HG03025 (cell line): ENCODE measurements around the gene DNAH12.
A peak's percentile ranks its signal among the peaks of the same experiment; 100 is the strongest.
"Not testable (repeated sequence)": the region's sequence is repeated elsewhere in the genome, so short reads cannot be mapped to it uniquely, and the experiment has no call there.

Experiments
- ATAC-seq: cut with Tn5 transposase; IDR thresholded peaks from one replicate; pipeline ENCODE4 v1.9.1; 2021; ENCODE audit warnings: mild to moderate bottlenecking, moderate library complexity; ENCODE audit not compliant: unreplicated experiment, low FRiP score

Gene DNAH12

GRCh38 chr3:57423335-57423734, 120.8 kb downstream of the DNAH12 start:
- no peak for ATAC-seq

DNA sequence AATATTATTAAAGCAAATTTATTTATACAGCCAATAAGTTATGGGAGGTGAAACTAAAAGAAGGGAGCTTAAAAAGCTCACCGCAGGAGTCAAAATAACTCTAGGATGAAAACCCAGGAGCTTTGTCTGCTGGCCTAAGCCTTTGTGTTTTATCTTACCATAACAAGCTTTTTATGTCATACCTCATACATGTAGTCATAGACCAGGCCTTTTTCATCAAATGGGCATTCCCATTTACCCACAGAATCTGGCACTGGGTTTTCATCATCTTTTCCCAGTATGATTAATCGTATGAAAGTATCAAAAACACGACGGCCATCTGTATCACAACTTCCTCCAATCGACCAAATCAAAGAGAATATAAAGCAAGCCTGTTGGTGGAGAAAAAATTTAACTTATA, 122.8 kb downstream of the DNAH12 start:
- no peak for ATAC-seq

DNA sequence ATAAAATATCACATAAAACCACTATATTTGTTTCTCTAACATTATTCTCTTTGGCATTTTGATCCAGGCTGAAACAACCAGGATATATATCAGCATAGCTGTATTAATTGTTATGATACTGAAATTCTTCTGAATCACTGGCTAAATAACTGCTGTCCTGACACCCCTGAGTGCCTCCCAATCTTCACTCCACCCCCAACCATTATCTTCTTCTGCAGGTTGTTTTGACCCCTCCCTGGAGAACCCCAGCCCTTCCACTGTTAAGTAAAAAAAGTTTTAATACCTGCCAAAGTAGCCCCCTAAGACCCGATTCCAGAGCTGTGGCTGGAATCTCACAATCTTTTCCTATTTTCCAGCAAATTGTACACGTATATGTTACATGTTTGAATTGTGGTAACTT, 124.1 kb downstream of the DNAH12 start:
- ATAC-seq = no peak

- no peak for ATAC-seq
Observed at GRCh38 chr3:57411715-57412114, 132.4 kb downstream of the DNAH12 start.

DNA sequence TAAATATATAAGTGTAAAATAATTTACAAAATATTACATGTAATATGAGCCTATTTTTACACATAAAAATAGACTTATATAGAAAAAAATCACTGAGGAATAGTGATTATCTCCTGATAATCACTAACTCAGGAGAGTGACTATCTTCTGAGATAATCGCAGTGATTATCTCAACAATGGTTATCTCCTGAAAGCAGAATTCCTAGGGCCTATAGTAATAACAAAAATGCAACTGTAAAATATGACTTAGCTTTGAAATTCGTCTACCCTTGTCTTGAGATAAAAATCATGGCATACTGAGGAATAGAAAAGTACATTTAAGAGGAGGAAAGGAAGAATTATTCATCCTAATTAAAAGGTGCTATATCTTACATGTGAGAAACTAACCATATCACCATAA, 134.7 kb downstream of the DNAH12 start:
- ATAC-seq = no peak

DNA sequence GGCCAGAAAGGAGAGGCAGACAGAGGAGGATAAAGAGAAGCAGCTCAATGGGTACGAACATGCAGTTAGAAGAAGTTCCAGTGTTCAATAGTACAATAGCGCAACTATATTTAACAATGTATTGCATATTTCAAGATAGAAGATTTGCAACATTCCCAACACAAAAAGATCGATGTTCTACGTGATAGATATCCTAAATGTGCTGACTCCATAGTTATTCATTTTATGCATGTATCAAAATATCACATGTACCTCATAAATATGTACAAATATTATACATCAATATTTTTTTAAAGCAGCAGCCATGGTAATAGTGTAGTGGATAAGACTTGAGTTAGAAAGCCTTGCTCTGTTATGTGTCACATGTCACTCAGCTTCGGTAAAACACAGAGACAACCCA, 141.5 kb downstream of the DNAH12 start:
- no peak for ATAC-seq

DNA sequence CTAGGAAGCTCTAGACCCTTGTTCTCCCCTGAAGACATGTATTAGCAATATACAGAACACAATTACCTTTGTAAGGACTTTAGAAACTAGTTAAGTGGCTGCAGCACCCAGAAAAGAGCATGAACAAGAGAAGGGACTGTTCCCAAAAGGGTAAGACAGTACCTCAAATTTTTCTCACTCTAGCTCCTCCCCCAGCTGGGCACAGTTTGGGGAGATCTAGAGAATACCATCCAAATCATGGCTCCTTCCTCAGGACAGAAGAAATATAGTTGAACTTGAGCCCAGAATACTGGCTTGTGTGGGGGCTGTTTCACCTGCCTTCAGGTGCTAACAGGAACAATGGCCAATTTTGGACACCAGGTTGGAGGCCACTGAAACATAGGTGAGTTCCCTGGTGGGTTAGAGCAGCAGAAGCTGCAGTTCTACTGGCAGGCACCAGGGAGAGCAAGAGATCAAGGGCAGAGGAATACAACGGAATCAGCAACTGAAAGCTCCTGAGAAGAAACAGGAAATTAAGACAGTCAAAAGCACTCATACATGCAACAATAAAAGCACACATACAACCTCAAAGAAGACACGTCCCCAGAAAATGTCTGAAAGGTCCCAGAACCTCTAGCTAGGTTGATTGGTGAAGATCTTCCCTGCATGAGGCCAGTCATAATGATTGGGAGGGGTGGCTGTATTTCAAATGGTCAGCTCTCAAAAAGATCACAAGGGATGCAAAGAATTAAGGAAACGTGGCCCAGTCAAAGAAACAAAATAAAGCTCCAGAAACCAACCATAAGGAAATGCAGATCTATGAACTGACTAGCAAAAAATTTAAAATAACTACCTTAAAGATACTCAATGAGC, 146.7 kb downstream of the DNAH12 start:
- ATAC-seq = peak; percentile 80

DNA sequence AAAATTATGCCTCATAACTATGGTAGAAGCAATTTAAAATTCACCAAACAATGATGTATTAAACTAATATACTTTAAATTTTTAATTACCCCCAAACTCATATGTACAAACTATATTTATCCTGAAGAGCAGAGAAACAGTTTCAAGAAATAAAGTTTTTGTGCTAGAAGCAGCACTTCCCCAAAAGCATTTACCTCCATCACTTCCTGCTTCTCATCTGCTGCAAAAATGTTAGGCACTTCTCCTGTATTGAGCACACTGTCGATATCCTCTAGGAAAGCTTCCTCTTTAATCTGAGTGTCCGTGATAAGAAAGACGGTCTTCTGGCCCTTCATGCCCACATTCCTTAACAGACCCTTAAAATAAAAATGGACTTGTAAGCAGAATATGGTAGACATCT, 150.2 kb downstream of the DNAH12 start:
- ATAC-seq = no peak

DNA sequence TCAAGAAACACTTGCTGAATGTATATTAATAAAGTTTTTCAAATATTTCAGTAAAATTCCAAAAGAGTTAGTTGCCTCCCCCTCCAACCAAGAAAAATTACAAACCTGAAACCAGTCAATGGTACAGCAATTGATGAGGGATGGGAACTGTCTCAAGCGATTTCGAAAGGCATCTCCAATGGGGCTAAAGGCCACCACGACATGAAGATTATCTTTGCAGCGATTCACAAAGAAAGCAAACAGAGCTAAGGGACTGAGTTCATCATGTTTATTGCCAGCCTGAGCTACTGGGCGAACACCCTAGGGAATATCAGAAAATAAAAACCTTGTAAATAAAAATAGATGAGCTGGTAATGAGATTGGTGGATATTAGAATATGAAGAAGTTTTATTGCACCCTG, 152.4 kb downstream of the DNAH12 start:
- ATAC-seq = no peak

DNA sequence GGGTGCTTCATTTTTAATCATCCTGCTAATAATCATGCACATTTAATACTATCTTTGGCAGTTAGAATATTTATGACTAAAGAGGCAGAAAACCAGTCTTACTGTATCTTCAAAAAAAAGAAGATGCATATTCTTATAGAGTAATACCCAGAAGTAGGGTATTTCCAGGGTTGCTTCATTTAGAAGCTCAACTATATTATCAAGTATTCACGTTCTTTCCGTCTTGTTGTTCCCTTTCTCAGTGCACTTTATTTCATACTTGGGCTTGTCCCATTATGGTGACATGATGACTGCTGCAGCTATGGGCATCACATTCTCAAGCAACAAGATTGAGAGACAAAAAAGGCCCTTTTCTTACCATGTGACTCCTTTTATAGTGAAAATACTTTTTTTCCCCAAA, 154.9 kb downstream of the DNAH12 start:
- no peak for ATAC-seq

GRCh38 chr3:57386307-57386706, 157.8 kb downstream of the DNAH12 start:
- no peak for ATAC-seq

GRCh38 chr3:57385498-57385897, 158.6 kb downstream of the DNAH12 start:
- ATAC-seq = no peak

GRCh38 chr3:57383838-57384237, 160.3 kb downstream of the DNAH12 start:
- ATAC-seq = no peak

- ATAC-seq = no peak
Observed at GRCh38 chr3:57383406-57383805, 160.7 kb downstream of the DNAH12 start.

- ATAC-seq = no peak
Observed at GRCh38 chr3:57382933-57383332, 161.2 kb downstream of the DNAH12 start.

- no peak for ATAC-seq
Observed at GRCh38 chr3:57370341-57370740, 173.8 kb downstream of the DNAH12 start.

DNA sequence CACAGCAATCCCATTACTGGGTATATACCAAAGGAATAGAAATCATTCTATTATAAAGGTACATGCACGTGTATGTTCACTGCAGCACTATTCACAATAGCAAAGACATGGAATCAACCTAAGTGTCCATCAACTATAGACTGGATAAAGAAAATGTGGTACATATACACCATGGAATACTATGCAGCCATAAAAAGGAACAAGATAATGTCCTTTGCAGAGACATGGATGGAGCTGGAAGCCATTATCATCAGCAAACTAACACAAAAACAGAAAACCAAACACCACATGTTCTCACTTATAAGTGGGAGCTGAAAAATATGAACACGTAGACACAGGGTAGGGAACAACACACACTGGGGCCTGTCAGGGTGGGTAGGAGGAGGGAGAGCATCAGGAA, 179.1 kb downstream of the DNAH12 start:
- not testable (repeated sequence) for ATAC-seq

DNA sequence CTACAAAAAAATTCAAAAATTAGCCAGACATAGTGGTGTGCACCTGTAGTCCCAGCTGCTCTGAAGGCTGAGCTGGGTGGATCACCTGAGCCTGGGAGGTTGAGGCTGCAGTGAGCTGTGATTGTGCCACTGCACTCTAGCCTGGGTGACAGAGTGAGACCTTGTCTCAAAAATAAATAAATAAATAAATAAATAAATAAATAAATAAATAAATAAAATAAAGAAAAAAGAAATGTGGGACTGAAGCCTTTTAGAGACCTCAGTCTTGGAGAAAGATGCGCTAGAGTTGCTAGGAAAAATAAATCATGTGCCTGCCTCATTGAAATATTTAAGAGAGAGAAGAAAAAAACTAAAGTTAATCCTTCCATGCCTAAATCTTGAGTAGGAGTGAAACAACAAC, 187.9 kb downstream of the DNAH12 start:
- not testable (repeated sequence) for ATAC-seq

DNA sequence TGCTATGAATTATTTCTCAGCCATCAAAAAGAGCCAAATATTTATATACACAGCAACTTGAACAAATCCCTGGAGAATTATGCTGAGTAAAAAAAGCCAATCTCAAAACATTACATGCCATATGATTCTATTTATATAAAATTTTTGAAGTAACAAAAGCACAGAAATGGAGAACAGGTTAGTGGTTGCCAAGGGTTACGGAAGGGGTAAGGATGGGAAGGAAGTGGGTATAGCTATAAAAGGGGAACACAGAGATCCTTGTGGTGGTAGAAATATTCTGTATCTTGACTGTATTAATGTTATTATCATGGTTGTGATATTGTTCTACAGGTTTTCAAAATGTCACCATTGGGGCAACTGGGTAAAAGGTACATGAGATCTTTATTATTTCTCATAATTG, 189.4 kb downstream of the DNAH12 start:
- no peak for ATAC-seq

DNA sequence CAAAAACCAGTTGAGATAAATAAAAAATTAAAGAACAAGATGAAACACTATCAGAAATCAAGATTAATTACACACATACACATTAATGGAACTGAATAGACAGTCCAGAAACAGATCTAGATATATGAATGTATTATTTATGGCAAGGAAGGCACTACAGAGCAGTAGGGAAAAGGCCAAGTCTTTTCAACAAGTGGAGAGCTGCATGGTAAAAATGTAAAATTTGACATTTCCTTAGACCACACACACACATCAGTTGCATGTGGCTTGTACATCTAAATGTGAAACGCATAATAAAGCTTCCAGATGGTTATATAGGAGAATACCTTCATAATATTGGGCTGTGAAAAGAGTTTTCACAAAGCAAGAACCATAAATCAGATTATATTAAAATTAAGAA, 193.9 kb downstream of the DNAH12 start:
- no peak for ATAC-seq

GRCh38 chr3:57339071-57339642, 205.0 kb downstream of the DNAH12 start:
- ATAC-seq = not testable (repeated sequence)
